Fibroblast of skin of back (primary cell): ENCODE results near the gene FKBP7.
A peak's percentile ranks its signal among the peaks of the same experiment; 100 is the strongest.
"Not testable (repeated sequence)": the region's sequence is repeated elsewhere in the genome, so short reads cannot be mapped to it uniquely, and the experiment has no call there.

ENCODE experiments used
- DNase-seq: peaks from one replicate; pipeline ENCODE4 v3.0.0-alpha.2; 2013

FKBP7 gene

DNA sequence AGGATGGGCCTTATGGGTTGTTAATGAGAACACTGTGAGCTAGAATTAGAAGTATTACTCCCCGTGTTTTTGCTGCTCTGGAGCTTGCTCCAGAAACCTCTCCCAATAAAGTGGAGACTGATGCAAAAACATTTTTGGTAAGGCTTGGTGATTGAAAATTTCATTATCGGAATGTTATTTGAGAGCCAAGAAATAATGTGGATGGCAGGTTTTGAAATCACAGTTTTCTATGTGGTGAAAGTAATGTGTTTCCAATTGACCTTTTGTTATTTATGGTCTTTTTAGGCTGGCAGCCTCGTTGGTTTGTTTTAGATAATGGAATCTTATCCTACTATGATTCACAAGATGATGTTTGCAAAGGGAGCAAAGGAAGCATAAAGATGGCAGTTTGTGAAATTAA is 7.0 kb upstream of the FKBP7 start:
- DNase-seq, result no peak

DNA sequence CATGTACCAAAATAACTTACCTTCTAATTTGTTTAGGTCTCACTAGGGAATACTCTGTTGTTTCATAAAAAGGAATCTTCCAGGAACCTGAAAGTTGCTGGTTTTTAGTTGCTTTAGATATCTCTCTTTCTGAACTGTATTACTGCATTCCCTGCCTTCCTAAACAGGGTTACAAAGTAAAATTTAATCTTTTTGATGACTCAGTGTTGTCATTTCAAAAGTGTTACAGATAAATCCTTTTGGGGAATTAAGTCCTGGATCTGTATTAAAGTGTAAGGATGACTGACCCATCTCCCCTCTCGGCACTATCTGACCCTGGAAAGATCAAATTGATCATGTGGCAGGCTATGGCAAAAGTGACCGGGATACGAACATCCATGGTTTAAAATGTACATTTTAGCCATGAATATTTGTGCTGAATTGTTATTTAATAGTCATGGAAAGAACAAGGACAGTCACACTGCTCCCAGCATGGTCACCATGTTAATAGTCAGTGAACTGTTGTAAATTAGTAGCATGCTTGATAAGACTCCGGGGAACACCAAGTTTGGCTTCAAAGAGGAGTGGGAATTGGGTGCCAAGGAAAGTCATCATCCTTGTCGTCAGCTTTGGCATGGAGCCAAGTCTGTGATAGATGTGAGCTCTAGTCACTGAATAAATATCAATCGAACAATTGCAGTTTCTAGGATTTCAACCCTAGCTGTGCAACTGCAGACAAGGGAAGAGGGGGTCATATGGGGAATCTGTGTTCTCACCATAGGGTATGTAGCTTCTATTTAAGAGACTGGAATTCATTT is 6.0 kb upstream of the FKBP7 start:
- DNase-seq, result peak; percentile 52

DNA sequence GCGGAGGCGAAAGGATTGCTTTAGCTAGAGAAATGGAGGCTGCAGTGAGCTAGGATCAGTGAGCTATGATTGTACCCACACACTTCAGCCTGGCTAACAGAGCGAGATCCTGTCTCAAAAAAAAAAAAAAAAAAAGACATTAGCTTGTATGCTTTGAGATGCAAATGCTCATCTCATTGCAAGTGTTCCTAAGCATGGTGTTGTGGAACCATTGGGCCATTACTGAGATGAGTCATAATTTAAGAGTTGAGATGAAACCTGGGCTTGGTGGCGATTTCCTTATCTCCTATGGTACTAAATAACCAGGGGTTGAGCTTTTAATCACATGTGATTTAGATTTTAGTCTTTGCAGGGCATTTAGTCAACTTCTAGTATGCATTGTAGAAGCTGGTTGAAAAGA is 4.0 kb upstream of the FKBP7 start:
- no peak for DNase-seq

DNA sequence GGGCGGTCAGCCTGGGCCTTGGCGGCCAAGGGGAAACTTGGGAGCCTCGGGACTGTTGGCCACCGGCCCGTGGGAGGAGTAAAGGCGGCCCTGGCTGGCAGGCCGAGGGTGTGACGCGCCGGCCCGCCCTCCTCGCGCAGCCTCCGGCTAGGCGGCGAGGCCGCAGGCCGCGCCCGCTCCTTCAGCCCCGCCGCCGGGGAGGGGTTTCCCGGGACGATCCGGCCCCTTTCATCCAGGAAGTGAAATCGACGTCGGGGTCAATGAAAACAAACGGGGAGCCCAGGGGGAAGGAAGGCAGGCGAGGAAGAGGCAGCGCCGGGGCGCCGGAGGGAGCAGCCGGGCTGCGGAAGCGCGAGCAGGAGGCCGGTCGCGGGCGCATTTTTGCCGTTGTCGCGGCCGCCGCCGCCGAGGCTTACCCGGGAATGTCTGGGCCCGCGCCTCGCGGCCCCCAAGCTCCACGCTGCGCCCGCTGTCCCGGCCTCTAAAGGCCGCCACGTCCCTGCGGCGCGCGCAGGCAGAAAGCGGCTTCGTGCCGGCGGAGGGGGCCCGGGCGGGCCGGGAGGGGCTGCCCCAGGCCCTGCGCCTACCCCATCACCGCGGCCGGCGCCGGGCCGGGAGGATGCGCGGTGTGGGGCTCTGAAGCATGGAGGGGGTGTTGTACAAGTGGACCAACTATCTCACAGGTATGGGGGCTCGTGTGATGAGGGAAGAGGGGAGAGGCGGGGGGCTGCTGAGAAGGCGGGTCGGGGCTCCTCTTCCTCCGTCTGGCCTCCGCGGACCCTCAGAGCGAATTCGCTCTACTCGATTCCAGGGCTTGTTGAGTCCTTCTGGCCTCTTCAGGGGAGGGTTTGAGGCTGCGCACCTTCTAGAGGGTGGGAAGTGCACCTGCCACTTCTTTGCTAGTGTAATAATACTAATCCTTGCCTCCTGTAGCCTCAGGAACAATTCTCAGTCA is 2.1 kb upstream of the FKBP7 start, which contains the start of gene PLEKHA3:
Gene PLEKHA3 (plus strand): TSS at position 231 of the 955 bp plus-strand sequence. CDS start 413 bp downstream, at position 644.
- DNase-seq, result peak; percentile 96

DNA sequence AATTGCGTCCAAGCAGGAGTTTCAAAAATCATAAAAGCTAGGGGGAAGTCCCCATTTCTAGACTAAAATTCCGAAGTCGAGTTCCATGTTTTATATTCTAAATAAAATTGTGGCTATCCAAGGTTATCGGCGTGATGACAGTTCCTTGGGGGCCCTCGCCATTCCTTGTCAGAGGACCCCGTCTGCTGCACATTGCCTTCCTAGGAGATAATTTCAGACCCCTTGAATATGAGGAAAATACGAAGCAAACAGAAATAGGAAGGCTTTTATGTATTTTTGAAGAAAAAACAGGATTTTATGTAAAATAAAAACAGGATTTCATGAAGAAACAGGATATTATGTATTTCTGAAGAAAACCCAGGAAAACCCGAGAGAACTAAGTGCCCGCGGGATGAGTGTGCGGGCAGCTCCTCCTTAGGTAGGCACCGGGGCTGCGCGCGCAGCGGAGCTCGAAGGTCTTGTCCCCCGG is 1.4 kb upstream of the FKBP7 start:
- DNase-seq, result no peak

DNA sequence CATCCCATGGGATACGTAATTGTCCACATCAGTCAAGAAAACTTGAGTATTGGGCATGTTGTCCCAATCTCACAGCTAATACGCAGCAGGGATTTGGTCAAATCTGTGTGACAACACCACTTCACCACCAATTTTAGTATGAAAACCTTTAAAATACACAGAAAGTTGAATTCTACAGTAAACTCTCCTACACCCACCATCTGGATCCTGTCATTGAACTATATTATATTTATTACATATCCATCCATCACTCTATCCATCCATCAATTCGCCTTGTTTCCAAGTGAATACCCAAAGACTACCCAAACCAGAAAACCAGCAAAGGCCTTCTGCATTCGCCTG is 846 bp upstream of the FKBP7 start:
- DNase-seq, result no peak

DNA sequence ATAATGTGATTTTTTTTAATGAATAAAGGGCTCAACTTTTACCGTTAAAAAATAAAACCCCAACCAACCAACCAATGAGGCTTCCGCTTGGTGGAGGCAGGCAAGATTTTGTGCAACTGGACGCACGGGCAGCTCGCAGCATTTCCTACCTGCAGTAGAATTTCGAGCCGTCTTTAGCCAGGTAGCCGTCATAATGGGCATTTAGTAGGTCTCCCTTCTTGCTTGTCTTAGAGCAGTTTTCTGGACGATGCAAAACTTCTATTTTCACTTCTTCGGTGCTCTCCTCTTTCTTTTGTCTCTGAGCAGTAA is 316 bp downstream of the FKBP7 start:
- DNase-seq, result no peak

DNA sequence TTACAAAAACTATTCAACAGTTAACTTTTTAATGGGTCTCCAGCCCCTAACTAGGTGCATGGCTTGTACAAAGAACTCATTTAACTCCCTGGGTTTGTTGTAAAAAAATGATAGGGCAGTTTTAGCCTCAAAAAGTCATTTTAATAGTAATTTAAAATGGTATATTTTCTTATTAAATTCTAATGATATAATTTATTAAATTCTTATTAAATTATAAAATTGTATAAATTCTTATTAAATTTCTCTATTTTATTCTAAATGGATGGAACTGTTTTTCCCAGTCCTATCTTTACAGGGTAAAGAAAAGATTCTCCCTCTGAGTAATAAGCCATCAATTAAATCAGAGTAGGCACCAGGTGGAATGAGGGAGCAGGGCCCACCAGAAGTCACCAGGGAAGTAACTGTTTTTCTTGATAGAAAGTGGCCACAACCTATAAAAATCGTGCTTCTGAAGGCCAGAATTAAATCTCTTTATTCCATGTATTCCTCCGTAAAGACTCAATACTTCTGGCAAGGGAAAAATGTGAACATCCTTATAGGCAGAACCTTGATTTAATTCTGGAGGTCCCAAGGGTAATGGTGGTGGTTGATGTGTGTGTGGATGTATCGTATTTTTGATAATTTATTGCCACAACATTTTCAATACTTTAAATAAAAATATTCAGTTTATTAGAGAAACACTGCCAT is 814 bp downstream of the FKBP7 start:
- no peak for DNase-seq

DNA sequence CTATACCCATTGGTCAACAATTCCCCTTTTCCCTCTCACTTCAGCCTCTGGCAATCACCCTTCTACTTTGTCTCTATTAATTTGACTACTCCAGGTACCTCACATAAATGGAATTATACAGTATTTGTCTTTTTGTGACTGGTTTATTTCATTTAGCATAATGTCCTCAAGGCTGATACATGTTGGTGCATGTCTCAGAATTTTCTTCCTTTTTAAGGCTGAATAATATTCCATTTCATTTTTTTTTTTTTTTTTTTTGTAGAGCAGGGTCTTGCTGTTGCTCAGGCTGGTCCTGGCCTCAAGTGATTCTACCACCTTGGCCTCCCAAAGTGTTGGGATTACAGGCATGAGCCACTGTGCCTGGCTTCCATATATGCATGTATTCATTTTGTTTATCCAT is 1.9 kb downstream of the FKBP7 start:
- no peak for DNase-seq

DNA sequence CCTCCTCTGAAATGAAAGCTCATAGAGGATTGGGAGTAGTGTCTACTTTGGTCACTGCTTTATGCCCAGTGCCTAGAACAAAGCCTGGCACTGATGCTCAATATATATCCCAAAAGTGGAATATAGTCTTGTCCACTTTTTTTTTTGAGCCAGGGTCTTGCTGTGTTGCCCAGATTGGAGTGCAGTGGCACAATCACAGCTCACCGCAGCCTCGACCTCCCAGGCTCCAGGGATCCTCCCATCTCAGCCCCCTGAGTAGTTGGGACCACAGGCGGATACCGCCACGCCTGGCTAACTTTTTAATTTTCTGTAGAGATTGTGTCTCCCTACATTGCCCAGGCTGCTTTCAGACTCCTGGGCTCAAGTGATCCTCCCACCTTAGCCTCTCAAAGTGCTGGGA is 3.8 kb downstream of the FKBP7 start:
- no peak for DNase-seq

DNA sequence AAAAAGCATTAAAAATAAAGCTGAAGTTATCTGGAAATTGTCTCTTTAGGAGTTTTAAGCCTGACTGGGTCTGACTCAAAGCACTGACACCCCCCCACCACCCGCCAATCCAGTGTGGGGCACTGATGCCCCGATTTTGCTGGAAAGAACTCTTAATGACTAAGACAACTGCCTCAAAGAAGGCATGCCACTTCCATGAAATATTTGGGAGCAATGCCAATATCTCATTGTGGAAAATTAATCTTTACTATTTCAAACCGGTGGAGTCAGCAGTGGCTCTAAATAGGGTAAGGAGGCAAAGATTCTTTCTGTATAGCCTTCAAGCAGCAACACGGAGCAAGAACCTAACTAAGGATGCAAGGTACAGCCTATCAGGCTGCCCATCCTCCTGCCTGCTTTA is 4.5 kb downstream of the FKBP7 start:
- peak; percentile 51 for DNase-seq

DNA sequence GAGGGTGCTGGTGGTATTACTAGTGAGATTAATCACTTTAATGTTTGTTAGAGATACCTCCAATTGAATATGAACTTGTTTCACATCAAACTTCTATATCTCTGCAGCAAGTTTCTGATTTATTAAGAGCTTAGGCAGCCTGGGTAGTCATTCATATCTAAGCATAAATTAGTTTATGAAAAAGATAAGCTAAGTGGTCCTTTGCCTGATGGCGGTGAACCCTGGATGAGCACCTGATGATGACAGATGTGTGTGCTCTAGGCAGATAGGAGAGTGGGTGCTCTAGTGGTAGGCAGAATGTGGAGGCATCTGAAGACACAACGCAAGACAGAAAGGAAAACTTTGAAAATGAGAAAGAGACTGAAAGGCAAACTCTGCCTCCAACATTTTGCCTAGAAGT is 5.0 kb downstream of the FKBP7 start:
- DNase-seq, result no peak

DNA sequence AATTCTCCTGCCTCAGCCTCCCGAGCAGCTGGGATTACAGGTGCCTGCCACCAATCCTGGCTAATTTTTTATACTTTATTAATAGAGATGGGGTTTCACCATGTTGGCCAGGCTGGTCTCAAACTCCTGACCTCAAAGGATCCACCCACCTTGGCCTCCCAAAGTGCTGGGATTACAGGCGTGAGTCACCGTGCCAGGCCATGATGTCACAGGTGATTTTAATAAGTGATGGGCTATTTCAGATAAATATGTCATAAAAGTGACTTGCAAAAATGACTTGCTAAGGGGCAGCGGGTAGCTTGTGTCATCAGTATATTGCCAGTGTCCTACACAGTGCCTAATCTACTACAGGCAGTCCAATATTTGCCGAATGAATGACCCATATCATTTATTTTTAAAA is 7.1 kb downstream of the FKBP7 start:
- DNase-seq, result not testable (repeated sequence)

DNA sequence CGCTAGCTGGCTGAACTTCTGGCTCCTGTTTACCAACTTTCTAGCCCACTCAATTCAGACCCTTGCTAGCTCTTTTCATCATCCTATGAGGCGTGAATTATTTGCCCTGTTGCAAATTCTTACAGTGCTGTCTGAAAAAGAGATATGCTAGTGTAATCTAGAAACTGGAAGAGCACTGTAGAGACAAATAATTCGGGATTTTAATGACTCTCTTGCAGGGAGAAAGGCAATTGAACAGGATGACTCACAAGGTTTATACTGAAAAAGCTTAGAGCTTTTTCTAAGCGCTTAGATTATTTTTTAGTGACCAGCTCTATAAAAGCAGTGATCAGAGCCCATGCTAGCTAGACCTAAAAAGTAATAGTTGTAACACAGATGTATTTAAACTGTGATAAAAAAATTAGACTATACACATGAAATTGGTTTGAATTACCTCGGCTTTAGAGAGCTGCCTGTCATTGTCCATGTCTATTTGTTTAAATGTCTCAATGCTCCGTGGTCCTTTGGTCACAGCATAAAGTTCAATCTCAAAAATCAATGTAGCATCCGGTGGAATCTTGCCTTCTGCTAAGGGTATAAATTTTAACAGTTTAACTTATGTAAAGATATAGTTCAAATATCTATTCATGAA is 9.1 kb downstream of the FKBP7 start:
- DNase-seq, result no peak

DNA sequence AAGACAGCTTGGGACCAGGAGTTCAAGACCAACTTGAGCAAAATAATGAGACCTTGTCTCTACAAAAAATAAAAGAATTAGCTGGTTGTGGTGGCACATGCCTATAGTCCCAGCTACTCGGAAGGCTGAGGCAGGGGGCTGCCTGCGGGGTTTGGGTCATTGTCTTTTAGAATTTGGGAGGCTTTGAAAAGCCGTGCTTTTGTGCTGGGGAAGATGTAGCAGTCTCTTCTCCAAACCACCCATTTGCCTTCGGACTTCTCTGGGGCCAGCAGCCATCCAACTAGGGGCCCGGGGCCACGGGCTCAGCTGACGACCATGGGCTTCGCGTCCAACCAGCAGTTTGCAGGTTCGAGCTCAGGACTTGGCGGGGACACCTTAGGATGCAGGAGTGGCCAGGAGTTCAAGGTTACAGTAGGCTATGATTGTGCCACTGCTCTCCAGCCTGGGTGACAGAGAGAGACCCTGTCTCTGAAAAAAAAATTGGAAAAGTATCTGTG is 21.0 kb downstream of the FKBP7 start:
- no peak for DNase-seq

DNA sequence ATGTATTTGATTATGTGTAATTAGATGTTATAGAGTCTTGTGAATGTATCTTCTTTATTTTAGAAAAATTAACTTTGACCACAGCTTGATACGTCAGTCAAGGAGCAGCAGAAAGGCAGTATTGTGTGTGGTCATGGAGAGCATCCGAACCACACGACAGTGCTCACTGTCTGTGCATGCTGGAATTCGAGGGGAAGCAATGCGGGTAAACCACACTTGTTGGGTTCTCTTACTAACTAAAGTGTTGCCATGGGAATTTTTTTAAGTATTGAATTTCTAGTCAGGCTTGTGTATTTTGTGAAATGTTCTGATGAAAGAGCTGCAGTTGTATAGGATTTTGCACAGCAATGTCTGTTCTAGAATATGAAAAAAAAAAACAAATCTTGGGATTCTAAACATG is 22.5 kb downstream of the FKBP7 start:
- DNase-seq, result peak; percentile 59

DNA sequence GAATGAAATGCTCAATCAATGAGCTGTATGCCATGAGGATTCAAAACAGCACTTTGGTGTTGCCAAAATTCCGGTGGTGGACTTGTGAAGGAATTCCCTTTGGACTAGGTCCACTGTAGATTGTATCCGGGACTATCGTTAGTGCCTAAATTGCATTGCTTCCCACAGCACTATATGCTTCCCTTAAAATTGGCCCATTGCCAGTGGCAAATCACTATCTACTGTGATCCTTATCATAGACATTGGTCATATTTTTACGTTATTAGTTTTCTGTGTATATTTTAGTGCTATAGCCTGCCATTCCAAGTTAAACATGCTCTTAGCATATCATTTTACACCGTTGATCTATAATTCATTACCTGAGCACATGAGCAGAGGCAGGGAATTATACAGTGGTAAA is 25.5 kb downstream of the FKBP7 start:
- DNase-seq, result no peak

DNA sequence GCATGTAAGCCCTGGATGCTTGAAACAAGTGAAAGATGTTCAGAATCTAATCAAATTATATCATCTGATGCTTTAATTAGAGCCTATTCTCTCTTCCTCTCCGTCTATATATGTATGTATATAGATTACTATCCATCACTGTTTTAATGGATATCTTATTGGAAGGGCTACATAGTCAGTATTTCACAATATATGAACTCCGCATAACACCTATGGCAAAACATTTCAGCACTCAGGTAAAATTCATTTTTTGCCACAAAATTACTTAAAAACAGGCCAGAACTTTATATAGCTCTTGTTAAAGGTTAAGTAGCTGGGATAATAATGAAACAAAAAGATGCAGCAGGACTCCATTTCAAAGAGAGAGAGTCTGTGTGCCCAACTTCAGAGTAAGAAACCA is 26.1 kb downstream of the FKBP7 start:
- DNase-seq, result no peak

DNA sequence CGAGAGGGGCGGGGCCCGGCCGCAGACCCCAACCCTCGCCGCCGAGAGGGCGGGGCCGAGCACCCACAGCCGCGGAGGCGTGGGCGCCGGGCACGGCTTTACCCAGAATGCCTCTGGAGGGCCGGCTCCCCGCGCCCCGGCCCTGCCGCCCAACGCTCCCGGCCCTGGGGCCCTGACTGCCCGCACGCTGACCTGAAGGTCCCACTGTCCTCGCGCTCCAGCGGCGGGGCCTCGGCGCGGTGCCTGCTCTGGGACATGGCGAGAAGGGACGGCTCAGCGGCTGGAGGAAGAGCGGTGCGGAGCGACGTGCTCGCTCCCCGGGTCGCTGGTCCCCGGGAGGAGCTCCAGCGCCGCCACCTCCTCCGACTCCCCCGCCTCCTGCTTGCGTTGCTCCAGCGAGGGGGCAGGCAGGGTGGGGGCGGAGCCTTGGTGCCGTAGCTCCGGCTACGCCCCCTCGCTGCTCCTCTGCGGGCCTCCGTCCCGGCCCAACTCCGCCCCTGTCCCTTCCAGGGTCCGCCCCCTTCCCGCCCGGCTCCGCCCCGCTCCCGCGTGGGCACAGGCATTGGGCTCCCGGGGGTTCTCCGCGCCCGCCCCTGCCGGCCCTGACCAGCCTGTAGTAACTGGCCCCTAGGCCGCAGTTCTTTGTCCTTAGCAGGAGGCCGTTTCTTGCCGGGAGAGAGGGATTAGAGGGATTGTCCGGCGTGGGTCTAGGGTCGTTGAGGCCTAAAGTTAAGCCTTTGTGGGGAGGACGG is 27.4 kb downstream of the FKBP7 start, which contains the start of the genes PJVK and PRKRA:
Gene PJVK (plus strand): TSS at position 605 of the 752 bp plus-strand sequence. CDS start 2,032 bp downstream, outside the sequence.
Gene PRKRA (minus strand): TSS at position 402 of the 752 bp plus-strand sequence. CDS start 145 bp downstream, at position 257.
- DNase-seq, result peak; percentile 96

DNA sequence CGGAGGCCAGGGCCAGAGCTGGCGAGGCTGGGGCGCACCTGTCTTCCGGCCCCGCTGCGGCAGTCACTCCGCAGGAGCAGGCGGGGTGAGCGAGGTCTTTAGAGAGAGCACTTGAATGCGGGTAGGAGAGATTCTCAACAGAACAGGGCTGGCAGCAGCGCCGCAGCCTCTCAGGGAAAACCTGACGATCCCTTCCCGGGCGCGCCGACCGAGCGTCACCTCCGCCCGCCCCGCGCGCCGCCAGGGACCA is 28.0 kb downstream of the FKBP7 start:
- no peak for DNase-seq

DNA sequence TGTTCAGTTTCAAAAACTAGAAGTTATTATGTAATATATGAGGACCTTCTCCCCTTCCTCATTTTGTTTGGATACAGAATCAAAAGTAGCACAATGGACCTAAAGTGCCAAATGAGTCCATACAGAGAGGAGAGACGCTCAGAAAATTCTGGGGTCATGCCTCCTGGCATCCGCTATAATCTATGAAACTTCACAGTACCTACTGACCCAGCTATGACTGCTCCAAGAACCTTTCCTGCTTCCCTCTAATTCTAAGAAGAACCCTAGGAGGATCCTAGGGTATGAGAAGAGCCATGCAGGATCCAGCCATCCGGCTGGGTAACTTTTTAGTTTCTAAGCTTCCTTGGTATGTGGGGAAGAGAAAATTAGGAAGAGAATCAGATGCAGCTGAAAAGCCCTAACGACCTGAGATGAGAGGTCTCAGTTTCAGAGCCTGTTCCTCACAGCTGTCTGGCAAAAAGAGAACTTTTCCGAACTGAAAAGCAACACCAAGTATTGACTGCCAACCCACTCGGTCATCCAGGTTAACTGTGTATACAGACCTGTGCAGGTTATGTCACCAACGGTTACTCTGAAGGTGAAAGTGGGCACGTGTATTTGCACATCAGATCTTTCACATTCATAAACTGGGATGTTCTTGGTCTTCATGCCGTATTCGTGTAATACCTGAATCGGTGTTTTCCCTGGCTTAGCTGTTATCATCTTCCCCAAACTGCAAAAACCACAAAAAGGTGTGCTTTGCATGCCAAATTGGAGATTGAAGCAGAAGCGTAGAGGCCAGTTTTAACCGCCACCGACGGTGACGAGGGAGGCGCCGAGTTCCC is 28.5 kb downstream of the FKBP7 start:
- no peak for DNase-seq
